HL-60/S4 (cell line): ENCODE measurements around the gene DIPK1C.

Experiments used
- in situ Hi-C: fragments of 300-500 bp; cut with MboI; formaldehyde crosslinking; loops from 2 replicates; pipeline ENCODE4 v1.14.3; 2022; ENCODE audit warnings: low sequenced_read_pairs

The DIPK1C gene

GRCh38 chr18:74390900-74391299, 66.2 kb downstream of the DIPK1C start:
- in situ Hi-C loops = no loop called here

- in situ Hi-C loops = no loop called here
Measured at GRCh38 chr18:74389991-74390390, 67.1 kb downstream of the DIPK1C start.

- in situ Hi-C loops = no loop called here
Measured at GRCh38 chr18:74389171-74389927, 67.8 kb downstream of the DIPK1C start.

- in situ Hi-C loops = no loop called here
Measured at GRCh38 chr18:74388227-74388626, 68.9 kb downstream of the DIPK1C start.

GRCh38 chr18:74387383-74387782, 69.7 kb downstream of the DIPK1C start:
- in situ Hi-C loops = no loop called here
